ENCODE measurements around the gene SEMA6D. TPM values are rescaled to one million over a fixed set of nuclear protein-coding genes. Genes with fewer than 3 reads are reported as not detected.

The SEMA6D gene
- total RNA-seq, 1 experiment from 2014 or later = 15.8 TPM

- H3T11ph ChIP-seq (ENCODE audit: low read length) = no peak overlapping the region
- H3K27me3 ChIP-seq (ENCODE audit: insufficient read depth, low read length) = no peaks in the 10 kb centered on the region
- no peak overlapping the region for H2BK12ac ChIP-seq (ENCODE audit: insufficient read length, low read depth, low read length)
- no peak overlapping the region for H2BK15ac ChIP-seq (ENCODE audit: low read depth, low read length)
- no peak overlapping the region for H2AK5ac ChIP-seq (ENCODE audit: insufficient read length, low read length)
- no peaks in the 10 kb centered on the region for H3K9me3 ChIP-seq (ENCODE audit: control insufficient read depth, low read depth, low read length)
- WGBS (ENCODE audit: extremely low coverage, insufficient read length, low lambda C conversion rate) = no CpG with 5 or more reads among the region's 1 CpG
- no peak overlapping the region for H2BK20ac ChIP-seq (ENCODE audit: low read depth, low read length, poor library complexity, severe bottlenecking)
- no peak overlapping the region for H3K56ac ChIP-seq (ENCODE audit: insufficient read length, low read depth, low read length)
- no peak for DNase-seq
- peaks cover 6 to 11% of the 10 kb centered on the region in 2 experiments for H3K9me3 Mint-ChIP-seq
- H3K27me3 Mint-ChIP-seq (ENCODE audit: low read depth) = peaks cover 1% of the 10 kb centered on the region
- TF ChIP-seq CTCF (conservative IDR thresholded peaks at IDR 0.05) = no peak
- no peak overlapping the region for H4K91ac ChIP-seq (ENCODE audit: insufficient read length, low read depth, low read length)
- no peak overlapping the region for H3K23ac ChIP-seq (ENCODE audit: insufficient read length, low read depth, low read length)
- H3K4me1 ChIP-seq (ENCODE audit: insufficient read depth, low read length) = no peaks in the 10 kb centered on the region; the same call in 1 of the 2 replicates
- H3K79me1 ChIP-seq (ENCODE audit: insufficient read depth, low read depth, low read length, poor library complexity, severe bottlenecking) = no peaks in the 10 kb centered on the region
- no peak overlapping the region for H3K18ac ChIP-seq (ENCODE audit: insufficient read length, low read depth, low read length)
- peaks cover 27 to 28% of the 10 kb centered on the region in 2 experiments for H3K4me1 Mint-ChIP-seq
- no peaks in the 10 kb centered on the region for H3K79me2 ChIP-seq (ENCODE audit: insufficient read depth, low read length)
- H3K9ac ChIP-seq (ENCODE audit: extremely low read depth, insufficient read length, low read length) = no peak overlapping the region
- H3K36me3 Mint-ChIP-seq (ENCODE audit: insufficient read depth in 1 of 3, low read depth in 3 of 3) = peaks cover 3 to 16% (median 4%) of the 10 kb centered on the region in 3 experiments; a peak in 4 of 7 replicates
- no peak overlapping the region for H4K5ac ChIP-seq (ENCODE audit: insufficient read length, low read depth, low read length)
- no peak overlapping the region for H4K8ac ChIP-seq (replicated peaks; ENCODE audit: insufficient read length, low read depth, low read length)
- H3K27ac Mint-ChIP-seq = no peak overlapping the region
- H2AFZ ChIP-seq (ENCODE audit: low read length) = no peak overlapping the region
- no peak overlapping the region for H3K4me2 ChIP-seq (ENCODE audit: insufficient read depth, insufficient read length, low read length)
- H3K4me3 Mint-ChIP-seq = no peak overlapping the region
- no peaks in the 10 kb centered on the region for H4K20me1 ChIP-seq (ENCODE audit: control insufficient read depth, insufficient read depth, insufficient read length)
- no peak overlapping the region for H3K14ac ChIP-seq (ENCODE audit: insufficient read depth, low read length)
- no peak overlapping the region for H3K4ac ChIP-seq (ENCODE audit: low read depth, low read length)
- H2BK5ac ChIP-seq (ENCODE audit: insufficient read length, low read length) = no peak overlapping the region
- H2BK120ac ChIP-seq (ENCODE audit: low read depth, low read length, poor library complexity, severe bottlenecking) = no peak overlapping the region
- no peaks in the 10 kb centered on the region for H3K23me2 ChIP-seq (ENCODE audit: insufficient read length, low read depth, low read length, poor library complexity, severe bottlenecking)
- H3K27ac ChIP-seq (ENCODE audit: insufficient read length, low read depth, low read length) = no peak overlapping the region
Measured at GRCh38 chr15:47678040-47678439, 39.3 kb upstream of the SEMA6D start.

Data from H9 (cell line).